Glomerular visceral epithelial cell (primary cell): ENCODE results near the gene P2RX6.

Experiments used
- DNase-seq: peaks from one replicate; pipeline ENCODE4 v3.0.0-alpha.2; 2016; ENCODE audit errors: extremely low spot score

P2RX6 gene

DNA sequence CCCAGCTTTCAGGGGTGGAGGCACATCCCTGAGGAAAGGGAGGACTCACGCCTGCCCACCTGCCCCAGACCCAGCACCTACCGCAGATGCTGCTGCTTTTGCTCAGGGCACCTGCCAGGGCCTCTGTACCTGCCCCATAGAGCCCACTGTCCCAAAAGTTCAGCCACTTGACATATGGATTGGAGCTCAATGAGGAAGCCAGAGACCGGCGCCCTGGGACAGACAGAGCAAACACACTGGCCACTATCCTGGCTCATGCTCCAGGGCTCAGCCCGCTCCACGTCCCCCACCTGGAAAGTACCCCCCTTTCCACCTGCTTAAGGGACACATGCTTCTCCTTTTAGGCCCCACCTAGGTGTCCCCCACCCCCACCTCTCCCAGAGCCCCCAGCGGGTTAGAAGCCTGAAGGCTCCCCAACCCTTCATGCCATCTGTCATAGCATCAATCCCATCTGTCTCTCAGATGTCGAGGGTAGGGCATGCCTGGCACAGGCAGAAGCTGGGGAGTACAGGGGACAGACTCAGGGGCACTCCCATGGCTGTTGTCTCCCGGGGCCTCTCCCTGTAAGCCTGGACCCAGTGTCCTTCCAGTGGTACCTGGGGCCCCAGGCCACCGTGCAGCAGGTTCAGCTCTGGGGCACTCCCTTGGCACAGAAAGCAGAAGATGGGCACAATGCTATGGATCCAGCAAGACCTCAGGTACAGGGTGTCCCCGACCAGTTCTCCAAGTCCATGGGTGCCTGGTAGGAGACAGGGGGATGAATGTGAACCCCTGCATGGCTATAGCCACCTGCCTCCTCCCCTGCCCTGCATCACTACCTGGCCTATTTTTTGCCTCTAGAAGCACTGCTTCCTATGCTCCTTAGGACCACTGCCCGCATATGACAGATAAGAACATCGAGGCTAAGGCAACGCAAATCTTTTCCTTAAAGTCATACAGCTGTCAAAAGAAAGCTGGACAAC lies 2.2 kb upstream of the P2RX6 start:
- DNase-seq, result no peak

DNA sequence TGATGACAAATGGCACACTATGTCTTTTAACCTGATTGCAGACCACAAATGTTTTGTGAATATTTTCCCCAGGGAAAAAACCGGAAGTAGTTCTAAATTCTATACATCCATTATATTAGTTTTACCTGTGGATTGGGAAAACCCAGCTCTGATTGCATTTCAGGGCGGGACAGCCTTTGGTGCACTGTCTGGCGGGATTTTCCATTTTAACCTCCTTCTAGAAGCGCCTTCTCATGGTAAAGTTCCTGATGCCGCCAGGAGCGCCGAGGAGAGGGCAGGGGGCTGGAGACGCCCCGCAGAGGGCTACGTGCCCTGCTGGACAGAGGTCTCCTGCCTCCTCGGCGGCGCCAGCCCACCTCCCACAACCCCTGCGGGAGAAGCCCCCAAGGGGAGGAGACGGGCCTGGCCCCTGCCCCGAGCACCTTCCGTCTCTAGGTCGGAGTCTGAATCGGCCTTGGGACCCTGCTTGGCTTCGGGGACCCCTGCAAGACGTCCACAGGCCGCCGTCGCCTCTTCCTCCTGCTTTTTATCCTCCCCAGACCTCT lies 1.2 kb upstream of the P2RX6 start:
- no peak for DNase-seq

GRCh38 chr22:21014202-21014725 lies 701 bp upstream of the P2RX6 start:
- peak; percentile 86 for DNase-seq

- no peak for DNase-seq
These were observed 571 bp downstream of the P2RX6 start for GRCh38 chr22:21015466-21016006.

DNA sequence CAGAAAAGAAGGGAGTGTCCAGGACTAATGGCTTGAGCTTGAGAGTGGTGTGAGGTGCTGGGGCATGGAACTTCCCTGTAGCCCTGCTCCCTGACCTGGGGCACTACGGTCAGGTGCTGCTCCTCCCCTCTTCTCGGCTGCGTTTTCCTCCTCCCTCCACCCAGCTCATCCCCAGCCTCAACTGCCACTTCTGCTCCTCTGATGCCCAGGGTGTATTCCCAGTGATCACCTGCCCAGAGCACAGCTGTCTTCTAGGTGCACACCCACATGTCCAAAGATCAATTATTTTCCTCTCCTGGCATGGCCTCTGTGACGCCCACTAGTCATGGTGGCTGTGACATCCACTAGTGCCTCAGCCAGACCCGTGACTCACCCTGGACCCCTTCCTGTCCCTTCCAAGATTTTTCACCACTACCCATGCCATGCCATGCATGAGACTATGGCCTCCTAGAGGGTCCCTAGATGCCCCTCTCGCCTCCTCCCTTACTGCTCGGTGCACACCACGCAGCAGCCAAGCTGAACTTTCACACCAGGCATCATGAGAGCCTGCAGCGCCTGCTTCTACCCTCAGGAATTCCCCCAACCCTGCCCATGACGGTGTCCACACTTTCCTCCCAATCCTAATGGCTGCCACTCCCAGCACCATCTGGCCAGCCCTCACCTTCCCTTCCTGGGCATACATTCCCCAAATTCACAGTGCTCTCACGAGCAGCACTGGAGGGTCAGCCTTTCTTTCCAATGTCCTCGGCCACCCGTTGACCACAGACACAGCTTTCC lies 1.9 kb downstream of the P2RX6 start:
- DNase-seq, result no peak

DNA sequence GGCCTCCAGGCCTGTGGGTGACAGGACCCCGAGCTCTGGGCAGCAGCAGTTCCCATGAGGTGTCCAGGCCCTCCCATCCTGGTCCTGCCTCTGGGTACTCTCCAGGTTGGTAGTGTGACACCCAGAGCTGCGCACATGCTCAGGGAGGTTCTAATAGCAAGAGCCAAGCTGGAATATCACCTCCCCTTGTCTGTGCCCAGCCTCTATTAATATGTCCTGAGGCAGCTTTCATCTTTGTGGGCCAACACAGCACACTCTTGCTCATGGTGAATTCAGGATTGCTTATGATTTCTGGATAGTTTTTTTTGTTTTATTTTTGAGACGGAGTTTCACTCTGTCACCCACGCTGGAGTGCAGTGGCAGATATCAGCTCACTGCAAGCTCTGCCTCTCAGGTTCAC lies 3.3 kb downstream of the P2RX6 start:
- DNase-seq, result no peak

DNA sequence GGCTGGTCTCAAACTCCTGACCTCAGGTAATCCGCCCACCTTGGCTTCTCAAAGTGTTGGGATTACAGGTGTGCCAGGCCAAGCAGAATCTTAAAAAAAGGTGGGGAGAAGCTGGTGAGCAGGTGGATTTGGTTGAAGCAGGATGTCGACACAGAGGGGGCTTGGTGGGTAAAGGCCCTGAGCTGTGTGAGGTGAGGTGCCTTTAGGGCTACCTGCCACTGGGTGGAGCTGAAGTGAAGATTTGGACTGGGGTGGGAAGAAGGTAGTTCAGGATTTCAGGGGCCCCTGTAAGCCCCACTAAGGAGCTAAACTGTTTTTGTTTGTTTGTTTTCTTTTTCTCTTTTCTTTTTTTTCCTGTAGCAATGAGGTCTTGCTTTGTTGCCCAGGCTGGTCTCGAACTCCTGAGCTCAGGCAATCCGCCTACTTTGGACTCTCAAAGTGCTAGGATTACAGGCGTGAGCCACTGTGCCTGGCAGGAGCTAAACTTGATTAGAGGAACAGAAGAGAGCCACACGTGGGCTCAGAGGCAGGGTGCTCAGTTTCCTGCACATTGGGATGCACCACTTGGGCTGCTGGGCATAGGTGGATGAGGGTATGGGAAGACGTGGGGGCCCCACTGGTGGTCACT lies 6.0 kb downstream of the P2RX6 start:
- no peak for DNase-seq

DNA sequence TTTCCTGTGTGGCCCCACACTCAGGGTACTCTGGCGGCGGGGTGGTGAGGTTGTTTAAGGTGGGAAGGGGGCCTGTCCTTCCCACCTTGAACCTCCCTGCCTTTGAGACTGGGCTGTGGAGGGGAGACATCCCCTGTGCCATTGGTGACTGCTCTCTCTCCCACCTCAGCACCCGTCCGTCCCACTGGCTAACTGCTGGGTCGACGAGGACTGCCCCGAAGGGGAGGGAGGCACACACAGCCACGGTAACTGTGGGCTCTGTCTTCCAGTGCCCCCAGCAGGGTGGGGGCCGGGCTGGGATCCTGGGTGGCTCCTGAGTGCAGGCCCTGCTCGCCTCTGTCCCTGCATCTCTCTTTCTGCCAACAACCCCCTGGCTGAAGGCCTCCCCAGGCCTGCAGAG lies 7.5 kb downstream of the P2RX6 start:
- no peak for DNase-seq

GRCh38 chr22:21022955-21023614 lies 8.1 kb downstream of the P2RX6 start:
- no peak for DNase-seq

- no peak for DNase-seq
These were observed 10.3 kb downstream of the P2RX6 start for GRCh38 chr22:21025266-21025665.

- no peak for DNase-seq
These were observed 11.1 kb downstream of the P2RX6 start for GRCh38 chr22:21025763-21026755.

DNA sequence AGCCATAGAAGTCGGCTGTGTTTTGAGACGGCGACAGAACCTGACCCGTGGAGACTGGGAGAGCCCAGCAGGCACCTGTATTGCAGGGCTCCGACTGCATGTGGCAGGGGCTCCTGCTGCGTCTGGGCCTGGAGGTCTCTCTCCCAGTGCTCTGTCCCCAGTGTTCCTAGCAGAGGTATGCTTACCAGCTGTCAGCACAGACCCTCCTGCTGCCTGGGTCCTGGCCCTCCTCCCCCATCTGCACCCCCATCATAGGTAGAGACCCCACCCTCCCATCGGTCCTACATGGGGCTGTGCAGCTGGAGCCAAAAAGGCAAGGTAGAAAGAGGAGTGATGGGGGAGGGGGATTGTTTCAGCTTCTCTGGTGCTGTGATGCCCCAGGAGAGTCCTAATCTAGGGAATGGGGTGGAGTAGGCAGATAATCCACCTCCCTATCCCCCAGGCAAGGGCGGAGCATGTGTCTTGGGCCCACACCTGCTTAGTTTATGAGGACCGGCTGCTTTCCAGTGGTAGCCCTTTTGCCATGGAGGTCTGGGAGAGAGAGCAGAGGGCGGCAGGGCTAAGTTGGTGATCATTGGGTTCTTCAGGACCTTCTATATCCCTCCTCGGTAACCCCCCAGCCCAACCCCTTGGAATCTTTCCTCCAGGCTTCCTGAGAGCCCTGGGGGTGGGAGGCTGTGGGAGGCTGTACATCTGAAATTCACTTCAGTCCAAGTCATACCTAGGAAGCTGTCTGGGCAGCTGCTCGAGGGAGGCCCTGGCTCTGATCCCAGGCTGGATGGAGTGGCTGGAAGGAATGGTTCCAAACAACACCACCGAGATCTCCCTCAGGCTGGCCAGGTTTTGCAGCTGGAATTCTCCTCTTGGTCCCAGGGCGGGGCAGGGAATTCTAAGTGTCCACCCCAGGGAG lies 12.1 kb downstream of the P2RX6 start:
- DNase-seq, result no peak

DNA sequence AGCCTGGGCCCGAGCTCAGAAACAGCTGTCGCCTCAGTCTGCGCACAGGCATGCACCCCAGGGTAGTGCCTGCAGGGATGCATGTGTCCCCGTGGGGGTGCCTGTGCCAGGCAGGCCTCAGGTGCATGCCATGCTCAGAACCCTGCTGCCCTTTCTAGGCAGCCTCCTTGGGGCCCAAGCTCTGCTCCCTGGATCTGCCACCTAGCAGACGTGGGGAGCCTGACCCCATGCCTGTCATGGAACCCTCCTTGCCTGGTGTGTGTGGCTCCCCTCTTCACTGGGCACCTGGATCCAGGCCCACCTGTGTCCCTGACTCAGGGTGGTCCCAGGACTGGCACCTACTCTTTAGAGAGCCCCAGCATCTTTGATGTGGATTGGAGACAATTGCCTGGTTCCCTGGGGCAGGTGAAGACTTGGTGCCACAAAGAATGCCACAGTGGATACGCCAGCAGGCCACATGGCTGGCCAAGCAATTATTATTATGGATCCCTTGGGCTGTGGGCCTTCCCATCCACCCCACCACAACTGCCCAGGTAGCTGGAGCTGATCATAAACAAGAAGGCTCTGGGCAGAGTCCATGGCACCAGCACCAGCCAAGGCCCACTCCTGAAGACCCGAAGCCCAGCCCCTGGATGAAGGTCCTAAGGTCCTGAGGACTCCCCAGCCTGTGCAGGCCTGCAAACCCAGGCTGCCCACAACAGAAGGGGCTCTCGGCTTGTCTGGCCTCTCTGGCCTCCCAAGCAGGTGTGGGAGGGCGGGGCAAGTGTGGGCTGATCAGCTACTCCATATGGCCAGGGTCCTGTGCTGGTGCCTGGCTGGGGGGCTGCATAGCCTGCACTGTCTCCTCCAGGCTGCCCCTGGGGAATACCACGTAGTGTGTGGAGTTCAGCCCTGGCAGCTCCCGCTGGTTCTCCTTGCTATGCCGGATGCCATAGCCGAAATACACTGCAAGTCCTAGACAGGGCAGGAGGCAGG lies 13.6 kb downstream of the P2RX6 start:
- no peak for DNase-seq

- no peak for DNase-seq
These were observed 14.6 kb downstream of the P2RX6 start for GRCh38 chr22:21029486-21030025.

- no peak for DNase-seq
These were observed 15.1 kb downstream of the P2RX6 start for GRCh38 chr22:21030032-21030431.

- DNase-seq, result no peak
These were observed 15.9 kb downstream of the P2RX6 start for GRCh38 chr22:21030621-21031544.
